GM19023 (cell line): ENCODE data around the gene TMEM42.
"Not testable (repeated sequence)": the region's sequence is repeated elsewhere in the genome, so short reads cannot be mapped to it uniquely, and the experiment has no call there.

Experiments
- ATAC-seq: cut with Tn5 transposase; IDR thresholded peaks from one replicate; pipeline ENCODE4 v1.9.1; 2021; ENCODE audit warnings: mild to moderate bottlenecking, moderate library complexity; ENCODE audit not compliant: unreplicated experiment

The TMEM42 gene

DNA sequence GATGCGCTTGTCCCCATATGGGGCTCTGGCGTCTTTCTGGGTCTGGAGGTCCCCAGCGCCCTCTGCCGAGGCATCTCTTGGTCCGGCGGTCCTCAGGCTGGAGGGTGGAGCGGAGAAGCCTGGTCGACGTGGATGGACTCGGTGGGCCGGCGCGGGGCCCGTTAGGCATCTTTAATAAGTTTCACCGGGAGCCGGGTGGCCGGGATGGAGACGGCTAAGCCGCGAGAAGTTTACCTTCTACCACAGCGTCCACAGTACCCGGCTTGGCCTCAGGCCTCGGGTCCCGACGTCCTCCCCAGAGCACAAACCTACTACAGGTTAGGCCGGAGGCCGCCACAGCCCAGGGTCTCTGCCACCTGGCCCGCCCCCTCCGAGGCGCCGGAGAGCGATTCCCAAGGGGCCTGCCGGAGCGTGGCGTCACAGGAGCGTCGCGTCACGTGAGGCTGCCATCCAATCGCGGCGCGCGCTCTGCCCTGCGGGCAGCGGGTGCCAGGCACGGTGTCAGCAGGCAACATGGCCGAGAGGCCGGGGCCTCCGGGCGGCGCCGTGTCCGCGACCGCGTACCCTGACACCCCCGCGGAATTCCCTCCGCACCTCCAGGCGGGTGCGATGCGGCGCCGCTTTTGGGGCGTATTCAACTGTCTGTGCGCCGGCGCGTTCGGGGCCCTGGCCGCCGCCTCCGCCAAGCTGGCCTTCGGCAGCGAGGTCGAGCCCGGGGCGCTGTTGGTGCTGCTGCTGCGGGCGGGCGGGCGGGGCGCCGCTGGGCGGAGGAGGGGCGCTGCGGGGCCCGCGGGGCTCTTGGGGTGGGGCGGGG is at the start of gene TMEM42:
Gene TMEM42 (plus strand): TSS at position 501 of the 814 bp plus-strand sequence. CDS start 13 bp downstream, at position 514.
- ATAC-seq, result peak; percentile 95

DNA sequence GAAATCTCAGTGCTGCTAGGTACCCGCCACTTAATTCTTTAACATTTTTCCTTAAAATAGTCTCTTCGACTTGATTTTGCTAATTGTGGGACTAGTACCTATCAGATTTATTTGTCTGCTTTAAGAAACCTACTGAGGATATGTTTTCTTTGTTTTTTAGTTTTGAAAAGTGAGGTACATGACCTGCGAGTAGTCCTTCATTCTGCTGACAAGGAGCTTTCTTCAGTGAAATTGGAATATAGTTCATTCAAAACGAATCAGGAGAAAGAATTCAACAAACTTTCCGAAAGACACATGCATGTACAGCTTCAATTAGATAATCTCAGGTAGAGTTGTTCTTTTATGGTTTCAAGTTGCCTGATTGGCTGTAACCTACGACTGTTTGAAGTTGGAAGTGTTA is 47.0 kb upstream of the TMEM42 start:
- no peak for ATAC-seq

DNA sequence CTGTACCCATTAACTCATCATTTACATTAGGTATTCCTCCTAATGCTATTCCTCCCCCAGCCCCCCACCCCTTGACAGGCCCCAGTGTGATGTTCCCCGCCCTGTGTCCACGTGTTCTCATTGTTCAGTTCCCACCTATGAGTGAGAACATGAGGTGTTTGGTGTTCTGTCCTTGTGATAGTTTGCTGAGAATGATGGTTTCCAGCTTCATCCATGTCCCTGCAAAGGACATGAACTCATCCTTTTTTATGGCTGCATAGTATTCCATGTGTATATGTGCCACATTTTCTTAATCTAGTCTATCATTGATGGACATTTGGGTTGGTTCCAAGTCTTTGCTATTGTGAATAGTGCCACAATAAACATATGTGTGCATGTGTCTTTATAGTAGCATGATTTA is 45.4 kb upstream of the TMEM42 start:
- not testable (repeated sequence) for ATAC-seq

DNA sequence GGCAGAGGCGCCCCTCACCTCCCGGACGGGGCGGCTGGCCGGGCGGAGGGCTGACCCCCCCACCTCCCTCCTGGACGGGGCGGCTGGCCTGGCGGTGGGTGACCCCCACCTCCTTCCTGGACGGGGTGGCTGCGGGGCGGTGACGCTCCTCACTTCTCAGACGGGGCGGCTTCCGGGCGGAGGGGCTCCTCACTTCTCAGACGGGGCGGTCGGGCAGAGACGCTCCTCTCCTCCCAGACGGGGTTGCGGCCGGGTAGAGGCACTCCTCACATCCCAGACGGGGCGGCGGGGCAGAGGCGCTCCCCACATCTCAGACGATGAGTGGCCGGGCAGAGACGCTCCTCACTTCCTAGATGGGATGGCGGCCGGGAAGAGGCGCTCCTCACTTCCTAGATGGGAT is 40.5 kb upstream of the TMEM42 start:
- not testable (repeated sequence) for ATAC-seq

DNA sequence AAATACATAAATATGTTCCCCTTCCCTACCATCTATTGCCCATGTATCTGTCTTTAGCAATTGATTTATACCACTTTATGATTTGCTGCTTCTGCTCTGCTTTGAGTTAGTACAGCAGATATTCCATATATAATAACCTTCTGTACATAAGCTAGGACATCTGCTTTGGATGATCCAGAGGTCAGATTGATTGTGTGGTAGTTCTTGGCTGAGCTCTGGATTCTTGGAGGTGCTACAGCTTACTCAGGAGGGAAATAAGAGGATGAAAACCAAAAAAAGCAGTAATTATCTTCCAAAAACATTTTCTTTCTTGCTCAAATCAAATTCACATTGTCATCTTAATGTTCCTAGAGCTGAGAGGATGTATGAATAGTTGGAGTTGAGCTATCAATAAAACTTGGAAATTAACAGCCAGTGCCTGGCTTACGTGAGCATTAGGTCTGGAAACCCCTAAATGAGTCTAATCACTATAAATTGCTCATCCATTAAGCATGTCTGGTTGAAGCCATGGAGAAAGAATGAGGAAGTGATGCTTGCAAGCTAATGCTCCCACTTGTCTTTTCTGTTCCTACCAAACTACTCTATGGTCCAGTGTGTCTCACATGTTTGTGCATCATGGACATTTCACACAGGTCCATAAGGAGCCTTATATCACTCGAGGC is 36.3 kb upstream of the TMEM42 start:
- no peak for ATAC-seq

DNA sequence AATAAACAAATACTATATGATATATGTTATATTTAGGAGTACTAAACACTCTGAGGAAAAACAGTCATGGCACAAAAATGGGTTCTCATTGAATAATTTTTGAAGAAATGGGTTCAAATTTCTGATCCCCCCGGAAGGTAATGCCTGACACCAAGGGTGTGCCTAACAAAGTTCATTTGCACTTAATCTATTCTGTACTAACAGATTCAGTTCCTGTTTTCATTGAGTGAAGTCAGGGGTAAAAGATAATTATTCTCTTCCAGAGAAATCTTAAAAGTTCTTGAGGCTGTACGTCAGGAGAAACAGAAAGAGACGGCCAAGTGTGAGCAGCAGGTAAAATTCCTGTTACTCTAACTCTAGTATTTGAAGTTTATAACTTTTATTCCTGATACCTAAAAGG is 34.5 kb upstream of the TMEM42 start:
- ATAC-seq, result no peak

DNA sequence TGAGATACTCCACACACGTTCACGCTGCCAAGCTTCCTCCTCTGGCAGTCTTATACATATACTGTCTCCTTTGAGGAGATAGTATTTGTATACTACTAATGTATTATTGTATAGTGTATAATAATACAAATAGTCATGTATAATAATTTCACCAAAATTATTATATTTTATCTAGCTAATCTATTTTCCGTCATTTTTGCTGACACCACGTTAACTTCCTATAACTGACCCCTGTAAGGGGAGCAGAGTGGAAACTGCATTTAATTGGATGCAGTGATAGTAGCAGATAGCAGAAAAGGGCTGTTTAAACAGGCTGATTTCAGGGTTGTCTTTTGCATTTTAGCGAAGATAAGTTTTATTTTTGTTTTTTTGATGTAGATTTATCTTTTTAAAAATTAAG is 30.5 kb upstream of the TMEM42 start:
- no peak for ATAC-seq

DNA sequence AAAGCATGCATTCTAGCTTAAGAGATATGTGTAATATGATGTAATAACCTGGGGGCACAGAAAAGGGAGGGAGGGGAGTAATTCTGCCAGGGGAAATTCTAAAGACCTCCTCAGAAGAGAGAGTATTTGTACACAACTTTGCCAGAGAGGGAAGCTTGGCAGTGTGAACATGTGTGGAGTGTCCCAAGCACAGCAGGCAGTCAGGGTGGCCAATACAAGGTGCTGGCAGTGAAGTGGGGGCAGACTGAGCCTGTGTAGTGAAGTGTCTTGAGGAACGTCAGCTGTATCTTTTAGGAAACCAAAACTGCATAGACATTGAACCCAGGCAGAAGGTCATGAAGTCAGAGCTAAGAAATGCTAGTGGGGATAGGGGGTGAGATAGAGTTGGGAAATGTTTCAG is 29.7 kb upstream of the TMEM42 start:
- ATAC-seq, result no peak

DNA sequence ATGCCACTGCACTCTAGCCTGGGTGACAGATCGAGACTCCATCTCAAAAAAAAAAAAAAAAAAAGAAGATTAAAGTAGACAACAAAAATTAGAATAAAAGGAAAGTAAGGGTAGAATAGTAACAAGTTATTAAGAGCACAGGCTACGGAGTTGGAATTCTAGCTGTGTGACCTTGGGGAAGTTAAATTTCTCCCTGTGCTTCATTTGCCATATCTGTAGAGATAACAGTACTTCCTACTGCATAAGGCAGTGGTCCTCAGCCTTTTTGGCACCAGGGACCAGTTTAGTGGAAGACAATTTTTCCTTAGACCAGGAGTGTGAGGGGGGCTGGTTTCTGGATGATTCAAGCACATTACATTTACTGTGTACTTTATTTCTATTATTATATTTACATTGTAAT is 28.7 kb upstream of the TMEM42 start:
- ATAC-seq, result no peak

DNA sequence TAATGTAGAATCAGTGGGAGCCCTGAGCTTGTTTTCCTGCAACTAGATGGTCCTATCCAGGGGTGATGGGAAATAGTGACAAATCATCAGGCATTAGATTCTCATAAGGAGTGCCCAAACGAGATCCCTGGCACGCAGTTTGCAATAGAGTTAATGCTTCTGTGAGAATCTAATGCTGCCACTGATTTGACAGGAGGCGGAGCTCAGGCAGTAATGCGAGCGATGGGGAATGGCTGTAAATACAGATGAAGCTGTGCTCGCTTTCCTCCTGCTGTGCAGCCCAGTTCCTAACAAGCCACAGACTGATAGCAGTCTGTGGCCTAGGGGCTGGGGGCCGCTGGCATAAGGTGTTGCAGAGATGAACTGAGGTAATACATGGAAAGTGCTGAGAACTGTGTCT is 28.3 kb upstream of the TMEM42 start:
- ATAC-seq, result no peak

DNA sequence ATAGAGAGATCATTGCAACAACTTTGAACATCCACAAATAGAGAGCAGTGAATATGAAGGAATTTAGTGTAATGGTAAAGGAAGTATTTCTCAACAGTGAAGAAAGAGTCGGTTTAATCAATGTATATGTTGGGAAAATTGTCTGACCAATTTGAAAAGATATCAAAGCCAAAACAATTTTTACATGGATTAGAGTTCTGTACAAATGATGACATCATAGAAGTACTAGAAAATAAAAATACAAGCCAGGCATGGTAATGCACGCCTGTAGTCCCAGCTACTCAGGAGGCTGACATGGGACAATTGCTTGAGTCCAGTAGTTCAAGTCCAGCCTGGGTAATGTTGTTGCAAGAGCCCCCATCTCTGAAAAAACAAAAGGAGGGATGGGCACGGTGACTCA is 26.0 kb upstream of the TMEM42 start:
- no peak for ATAC-seq

DNA sequence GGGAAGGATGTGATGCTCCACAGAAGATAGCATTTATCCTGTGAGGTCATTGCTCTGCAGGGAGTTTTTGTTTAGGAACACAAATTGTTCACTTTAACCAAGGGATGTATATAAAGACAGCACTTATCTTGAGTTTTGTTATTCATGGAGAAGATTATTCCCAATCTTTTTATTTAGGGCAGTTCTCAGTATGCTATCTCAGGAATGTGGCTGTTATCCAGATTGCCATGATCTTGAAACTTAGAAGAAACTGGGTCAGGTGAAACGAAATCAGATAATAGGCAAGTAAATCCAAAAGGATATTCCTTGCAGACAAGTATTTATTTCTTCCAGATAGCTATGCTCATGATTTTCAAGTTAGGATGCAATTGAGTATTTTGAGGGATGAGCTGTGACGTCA is 19.3 kb upstream of the TMEM42 start:
- no peak for ATAC-seq

DNA sequence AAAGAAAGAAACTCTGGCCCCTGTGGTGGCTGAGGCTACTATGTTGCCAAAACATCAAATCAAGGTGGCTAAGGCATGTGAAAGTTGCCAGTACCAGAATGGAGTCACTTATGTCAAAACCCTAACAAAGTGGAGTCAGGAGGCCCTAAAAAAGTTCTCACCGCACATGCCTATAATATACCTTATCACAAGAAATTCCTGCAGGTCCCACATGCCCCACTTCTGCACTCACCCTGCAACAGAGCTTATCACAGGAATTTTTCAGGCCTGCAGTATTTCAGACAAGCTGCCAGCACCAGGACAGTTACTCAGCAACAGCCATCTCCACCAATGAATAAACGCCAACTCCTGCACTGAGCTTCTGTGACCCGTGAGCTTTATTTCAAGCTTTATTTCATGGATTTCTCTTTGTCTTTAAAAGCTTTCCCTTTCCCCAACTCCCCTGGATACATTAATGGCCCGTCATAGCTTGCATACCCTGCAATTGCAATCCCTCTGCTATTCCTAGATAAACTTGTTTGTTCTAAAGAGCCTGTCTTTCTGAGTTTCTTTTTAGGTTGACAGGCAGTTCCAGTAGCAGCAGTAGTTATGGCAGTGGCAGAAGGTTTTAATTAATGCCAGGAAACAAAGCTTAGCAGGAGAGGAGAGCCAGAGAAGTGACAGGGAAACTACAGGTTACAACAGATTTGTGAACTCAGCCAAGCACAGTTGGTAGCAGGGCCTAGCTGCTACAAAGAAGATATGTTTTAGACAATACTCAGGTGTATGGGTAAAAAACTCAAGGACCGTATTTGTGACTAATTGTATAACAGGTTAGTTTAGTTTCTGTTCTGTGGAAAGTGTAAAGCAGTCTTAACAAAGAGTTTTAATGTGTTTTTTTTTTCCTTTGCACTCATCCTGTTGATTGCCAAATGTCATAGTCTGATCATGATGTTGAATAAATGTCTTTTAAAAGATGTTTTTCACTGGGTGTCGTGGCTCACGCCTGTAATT is 15.9 kb upstream of the TMEM42 start:
- ATAC-seq, result no peak

DNA sequence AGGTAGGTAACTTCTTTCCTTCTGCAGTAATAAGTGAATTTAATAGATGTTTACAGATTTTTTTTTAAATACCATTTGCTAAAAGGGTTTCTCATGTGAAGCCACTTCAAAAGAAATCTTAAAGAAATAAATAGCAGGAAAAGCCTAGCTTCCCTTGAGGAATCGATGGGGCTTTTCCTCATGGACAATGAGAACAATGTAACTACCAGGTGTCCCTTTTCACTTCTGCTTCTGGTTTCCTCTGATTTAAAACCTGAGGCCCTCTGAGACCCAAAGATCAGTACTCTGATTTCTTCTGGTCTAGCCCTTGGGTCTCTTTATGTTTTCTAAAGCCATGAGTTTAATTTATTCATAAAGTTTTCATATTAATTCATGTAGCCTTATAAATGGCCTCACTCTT is 13.1 kb upstream of the TMEM42 start:
- ATAC-seq, result no peak

DNA sequence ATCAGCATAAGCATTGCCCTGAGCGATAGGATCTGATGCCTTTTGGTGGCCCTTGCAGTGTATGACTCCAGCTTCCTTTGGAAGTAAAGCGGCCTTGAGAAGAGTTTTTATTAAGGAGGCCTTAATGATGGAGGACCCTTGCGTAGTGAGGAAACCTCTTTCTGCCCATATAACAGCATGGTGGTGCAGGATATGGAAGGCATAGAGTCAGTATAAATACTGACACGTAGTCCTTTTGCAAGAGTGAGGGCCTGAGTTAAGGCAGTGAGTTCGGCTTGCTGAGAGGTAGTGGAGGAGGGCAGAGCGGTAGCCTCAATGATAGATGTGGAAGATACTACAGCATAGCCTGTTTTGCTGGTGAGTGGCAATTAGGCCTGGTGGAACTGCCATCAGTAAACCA is 5.0 kb upstream of the TMEM42 start:
- ATAC-seq, result not testable (repeated sequence)

DNA sequence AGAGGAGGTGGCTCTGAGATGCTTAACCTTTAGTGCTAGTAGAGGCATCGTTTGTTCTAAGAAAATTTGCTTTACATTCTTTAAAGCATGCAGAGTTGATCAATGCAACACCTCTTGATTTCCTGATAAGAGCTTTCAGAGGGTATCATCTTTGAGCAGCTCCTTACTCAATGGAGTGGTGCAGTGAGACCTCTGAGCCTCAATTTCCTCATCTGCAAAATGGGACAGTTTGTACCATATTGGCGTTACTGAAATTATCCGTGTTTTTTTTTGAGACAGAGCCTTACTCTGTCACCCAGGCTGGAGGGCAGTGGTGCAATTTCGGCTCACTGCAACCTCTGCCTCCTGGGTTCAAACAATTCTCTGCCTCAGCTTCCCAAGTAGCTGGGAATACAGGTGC is 1.6 kb upstream of the TMEM42 start:
- ATAC-seq, result no peak

DNA sequence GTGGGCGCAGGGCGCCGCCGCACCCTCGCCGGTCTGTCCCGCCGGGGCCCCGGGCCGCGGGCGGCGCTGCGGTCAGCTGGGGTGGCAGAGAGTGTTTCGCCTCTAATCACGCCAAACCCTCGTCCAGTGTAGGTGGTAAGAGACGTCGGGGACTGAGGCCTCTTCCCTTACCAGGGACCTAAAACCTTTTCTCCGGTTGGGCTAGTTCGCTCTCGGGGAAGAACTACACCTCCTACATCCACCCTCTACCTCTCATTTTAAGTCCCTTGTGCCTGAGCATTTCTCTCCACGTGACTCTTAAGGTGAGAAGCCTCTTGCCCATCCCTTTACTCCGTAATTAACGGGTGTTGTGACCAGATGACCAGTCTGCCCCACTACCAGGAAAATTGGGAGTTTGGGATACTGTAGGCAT is 520 bp downstream of the TMEM42 start:
- peak; percentile 25 for ATAC-seq

DNA sequence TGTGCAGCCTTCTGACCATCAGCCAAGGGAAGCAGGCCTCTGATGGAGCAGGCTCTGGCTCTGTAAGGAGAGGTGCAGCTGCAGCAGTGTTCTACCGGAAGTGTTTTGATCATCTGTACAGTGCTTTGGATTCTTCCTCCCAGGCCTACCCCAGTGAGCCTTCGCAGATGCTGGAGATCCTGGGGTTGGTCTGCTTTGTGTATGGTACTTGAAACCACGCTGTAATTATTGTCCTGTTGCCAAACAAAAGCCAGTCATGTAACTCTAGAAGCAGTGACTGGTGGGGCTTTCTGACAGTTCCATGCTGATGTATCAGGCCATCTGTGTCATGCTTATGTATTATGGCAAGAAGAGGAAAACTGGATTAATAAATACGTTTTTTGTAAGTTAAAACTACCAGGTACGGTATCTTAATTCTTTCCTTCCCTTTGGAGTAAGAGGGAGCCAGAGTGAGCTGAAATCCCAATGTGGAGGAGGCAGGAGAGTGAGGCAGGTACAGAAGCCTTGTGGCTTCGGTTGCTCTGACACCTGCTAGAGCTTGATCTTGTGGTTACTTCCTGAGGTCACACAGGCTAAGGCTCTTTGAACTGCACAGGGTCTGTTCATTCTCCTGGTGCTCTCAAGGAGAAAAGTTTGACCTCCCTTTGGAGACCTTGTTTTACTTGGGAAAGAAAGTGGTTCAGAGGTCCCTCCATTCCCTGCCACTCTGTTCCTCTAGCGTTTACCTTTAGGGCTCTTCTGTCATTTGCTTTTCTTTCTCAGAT is 3.7 kb downstream of the TMEM42 start:
- ATAC-seq, result no peak

DNA sequence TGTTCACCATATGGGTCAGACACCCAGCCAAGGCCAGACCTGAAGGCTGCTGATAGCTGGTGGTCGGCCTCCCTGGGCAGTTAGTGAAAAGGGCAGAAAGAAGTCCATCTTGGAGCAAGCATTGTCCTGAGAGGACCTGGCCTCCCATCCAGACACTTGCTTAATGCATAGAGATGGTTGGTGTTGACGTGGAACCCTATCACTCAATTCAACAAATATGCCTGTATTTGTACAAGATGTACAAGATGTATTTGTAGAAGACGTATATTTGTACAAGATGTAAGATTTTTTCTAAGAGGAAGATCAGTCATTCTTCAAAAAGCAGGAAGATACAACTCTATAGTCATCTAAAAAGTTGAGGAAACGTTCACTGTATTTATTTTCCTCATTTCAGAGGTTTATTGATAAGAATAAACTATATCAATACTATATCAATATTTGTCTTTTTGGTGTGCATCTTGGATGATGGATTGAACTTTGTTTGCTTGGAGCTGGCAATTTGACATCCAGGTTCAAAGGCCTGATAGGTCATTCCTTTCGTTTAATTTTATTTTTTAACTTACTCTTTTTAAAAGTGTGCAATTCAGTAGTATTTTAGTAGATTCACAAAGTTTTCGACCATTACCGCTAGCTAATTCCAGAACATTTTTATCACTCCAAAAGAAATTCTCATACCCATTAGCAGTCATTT is 5.9 kb downstream of the TMEM42 start:
- ATAC-seq, result no peak
